MCF 10A (cell line): ENCODE data around the gene CTBP2. TPM values are rescaled to one million over a fixed set of nuclear protein-coding genes. Genes with fewer than 3 reads are reported as not detected.
A peak's percentile ranks its signal among the peaks of the same experiment; 100 is the strongest.

ENCODE experiments used
- BruUV-seq: library from RNA; stranded (reverse); fragments of 400-500 nt; replicated peaks from 2 replicates; lab custom pipeline; 2021; lab: Mats Ljungman, UMichigan
- CTCF ChIA-PET: fragments of 300-600 bp; sonication (Branson Sonifier 250); formaldehyde crosslinking; extraction: SDS; loops from one replicate; lab custom pipeline; 2021; ENCODE audit warnings: antibody characterized with exemption, inconsistent platforms; lab: Yijun Ruan, JAX
- POLR2A ChIA-PET: fragments of 300-600, 350-650 bp; sonication (Branson Sonifier 250); formaldehyde crosslinking; extraction: SDS; loops from one replicate; lab custom pipeline; 2020; ENCODE audit warnings: antibody characterized with exemption, inconsistent platforms; lab: Yijun Ruan, JAX
- DNase-seq: peaks from one replicate; pipeline ENCODE4 v3.0.0-alpha.2; 2018; ENCODE audit not compliant: unreplicated experiment
- H3K27ac Mint-ChIP-seq: one replicate; pipeline ENCODE4 v1.8.0; 2022; ENCODE audit warnings: mild to moderate bottlenecking, low read depth, mixed read lengths; ENCODE audit not compliant: unreplicated experiment
- H3K27me3 Mint-ChIP-seq: one replicate; pipeline ENCODE4 v1.8.0; 2022; ENCODE audit warnings: mixed read lengths; ENCODE audit not compliant: insufficient read depth, unreplicated experiment
- H3K36me3 Mint-ChIP-seq: one replicate; pipeline ENCODE4 v1.8.0; 2022; ENCODE audit warnings: mild to moderate bottlenecking, moderate library complexity, mixed read lengths; ENCODE audit not compliant: insufficient read depth, unreplicated experiment
- H3K4me1 Mint-ChIP-seq: one replicate; pipeline ENCODE4 v1.8.0; 2022; ENCODE audit warnings: mixed read lengths; ENCODE audit not compliant: insufficient read depth, unreplicated experiment
- H3K4me3 Mint-ChIP-seq: one replicate; pipeline ENCODE4 v1.8.0; 2022; ENCODE audit warnings: mild to moderate bottlenecking, moderate library complexity, mixed read lengths; ENCODE audit not compliant: unreplicated experiment
- H3K9me3 Mint-ChIP-seq: one replicate; pipeline ENCODE4 v1.8.0; 2022; ENCODE audit warnings: mixed read lengths; ENCODE audit not compliant: unreplicated experiment
- intact Hi-C: fragments of 100-400 bp; cut with micrococcal nuclease; formaldehyde crosslinking; loops from 2 replicates; pipeline ENCODE4 v1.14.1; 2022
- total RNA-seq: library from RNA; stranded (reverse); gene quantifications from 2 replicates; pipeline ENCODE4 v1.2.3, GENCODE V29; 2022
- TF ChIP-seq, protein P1 (sequence below): fragments of 200-600 bp; IDR thresholded peaks from one replicate; pipeline ENCODE4 v1.8.0; 2022; ENCODE audit warnings: antibody characterized with exemption, mild to moderate bottlenecking; ENCODE audit not compliant: unreplicated experiment

CTBP2 gene
- total RNA-seq, 1 experiment from 2014 or later = 152 TPM

DNA sequence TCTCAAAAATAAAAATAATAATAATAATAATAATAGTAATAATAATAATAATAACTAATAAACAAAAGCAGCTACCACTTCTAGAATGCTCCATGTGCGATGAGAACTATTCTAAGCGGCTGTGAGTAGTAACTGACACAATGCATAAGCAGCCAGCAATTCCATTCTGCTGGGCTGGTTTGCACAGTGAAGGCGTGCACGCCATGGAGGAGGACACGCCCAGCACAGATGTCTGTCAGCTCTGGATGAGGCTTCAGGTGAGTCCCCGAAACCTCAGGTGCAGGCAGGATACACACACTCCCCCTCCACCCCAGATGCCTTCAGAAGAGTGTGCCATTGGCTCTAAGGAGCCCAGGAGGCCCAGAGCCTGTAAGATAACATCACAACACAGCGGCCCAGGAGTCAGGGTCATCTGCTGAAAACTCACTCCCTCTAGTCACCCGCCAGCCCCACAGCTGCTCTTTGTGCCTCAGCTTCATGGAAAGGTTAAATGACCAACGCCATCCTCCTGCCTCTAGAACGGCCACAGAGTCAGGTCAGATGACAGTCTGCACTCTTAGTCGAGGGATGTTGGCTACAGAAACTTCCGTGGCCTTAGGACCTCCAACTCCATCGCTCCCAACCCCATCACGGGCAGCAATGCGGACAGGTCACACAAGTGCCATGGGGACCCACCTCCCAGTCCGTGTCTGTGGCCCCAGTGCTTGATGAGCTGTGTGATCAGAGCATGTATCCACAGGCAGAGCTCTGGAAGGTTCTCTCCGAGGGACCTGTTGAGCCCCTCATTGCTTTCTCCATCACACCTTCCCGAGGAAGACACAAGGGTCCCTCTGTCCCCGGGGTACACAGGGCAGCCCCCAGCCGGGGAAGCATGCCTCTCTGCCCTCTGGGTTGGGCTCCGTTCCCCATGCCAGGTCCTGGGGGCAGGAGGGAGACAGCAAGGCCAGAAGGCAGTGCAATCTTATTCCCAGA is 103.9 kb downstream of the CTBP2 start:
- H3K9me3 Mint-ChIP-seq = no peaks in the 10 kb centered on the region
- peaks cover 18% of the 10 kb centered on the region for H3K4me1 Mint-ChIP-seq
- H3K36me3 Mint-ChIP-seq = peaks cover 41% of the 10 kb centered on the region
- TF ChIP-seq, protein P1, sequence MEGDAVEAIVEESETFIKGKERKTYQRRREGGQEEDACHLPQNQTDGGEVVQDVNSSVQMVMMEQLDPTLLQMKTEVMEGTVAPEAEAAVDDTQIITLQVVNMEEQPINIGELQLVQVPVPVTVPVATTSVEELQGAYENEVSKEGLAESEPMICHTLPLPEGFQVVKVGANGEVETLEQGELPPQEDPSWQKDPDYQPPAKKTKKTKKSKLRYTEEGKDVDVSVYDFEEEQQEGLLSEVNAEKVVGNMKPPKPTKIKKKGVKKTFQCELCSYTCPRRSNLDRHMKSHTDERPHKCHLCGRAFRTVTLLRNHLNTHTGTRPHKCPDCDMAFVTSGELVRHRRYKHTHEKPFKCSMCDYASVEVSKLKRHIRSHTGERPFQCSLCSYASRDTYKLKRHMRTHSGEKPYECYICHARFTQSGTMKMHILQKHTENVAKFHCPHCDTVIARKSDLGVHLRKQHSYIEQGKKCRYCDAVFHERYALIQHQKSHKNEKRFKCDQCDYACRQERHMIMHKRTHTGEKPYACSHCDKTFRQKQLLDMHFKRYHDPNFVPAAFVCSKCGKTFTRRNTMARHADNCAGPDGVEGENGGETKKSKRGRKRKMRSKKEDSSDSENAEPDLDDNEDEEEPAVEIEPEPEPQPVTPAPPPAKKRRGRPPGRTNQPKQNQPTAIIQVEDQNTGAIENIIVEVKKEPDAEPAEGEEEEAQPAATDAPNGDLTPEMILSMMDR = no peak
- POLR2A ChIA-PET = interaction anchor here (0.6 to 1.3 kb wide), 3 partner anchors 8 to 67 kb away, joined by 3 to 5 read pairs (median 3); no protein-coding TSS in a partner anchor
- intact Hi-C loops = no loop called here
- peak overlapping the region; percentile 49 for H3K27ac Mint-ChIP-seq
- H3K4me3 Mint-ChIP-seq = no peak overlapping the region
- DNase-seq = no peak
- no TSS peak for BruUV-seq
- CTCF ChIA-PET = interaction anchor here (0.6 to 3.5 kb wide), 4 partner anchors 9 to 577 kb away, joined by 3 to 17 read pairs (median 3); no protein-coding TSS in a partner anchor
- H3K27me3 Mint-ChIP-seq = no peaks in the 10 kb centered on the region

DNA sequence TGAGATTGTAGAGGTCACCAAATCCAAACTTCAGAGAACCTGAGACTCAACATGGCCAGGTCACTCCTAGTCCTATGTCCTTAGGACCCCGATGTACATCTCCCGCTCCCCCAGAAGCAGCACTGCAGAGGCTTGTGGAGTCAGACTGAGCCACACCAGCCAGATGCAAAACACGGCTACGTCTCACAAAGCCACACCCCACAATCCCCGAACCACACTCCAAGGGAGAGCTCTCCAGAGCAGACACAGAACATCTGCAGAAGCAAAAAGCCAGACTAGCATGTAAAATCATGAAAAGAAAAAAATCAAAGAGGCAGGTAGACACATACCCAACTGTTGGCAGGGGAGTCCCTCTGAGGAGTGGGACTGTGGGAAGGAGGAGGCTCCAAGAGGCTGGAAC is 104.9 kb downstream of the CTBP2 start:
- BruUV-seq = no TSS peak
- intact Hi-C loops = no loop called here
- H3K9me3 Mint-ChIP-seq = no peaks in the 10 kb centered on the region
- H3K27ac Mint-ChIP-seq = peak overlapping the region; percentile 57
- H3K27me3 Mint-ChIP-seq = no peaks in the 10 kb centered on the region
- peaks cover 8% of the 10 kb centered on the region for H3K4me1 Mint-ChIP-seq
- H3K4me3 Mint-ChIP-seq = no peak overlapping the region
- CTCF ChIA-PET = interaction anchor here (0.6 to 3.5 kb wide), 3 partner anchors 8 to 918 kb away, joined by 3 to 17 read pairs (median 5); no protein-coding TSS in a partner anchor
- TF ChIP-seq, protein P1 = no peak
- H3K36me3 Mint-ChIP-seq = peaks cover 37% of the 10 kb centered on the region
- POLR2A ChIA-PET = interaction anchor here (0.6 to 1.3 kb wide), 4 partner anchors 9 to 68 kb away, joined by 3 to 5 read pairs (median 3); no protein-coding TSS in a partner anchor
- DNase-seq = no peak

DNA sequence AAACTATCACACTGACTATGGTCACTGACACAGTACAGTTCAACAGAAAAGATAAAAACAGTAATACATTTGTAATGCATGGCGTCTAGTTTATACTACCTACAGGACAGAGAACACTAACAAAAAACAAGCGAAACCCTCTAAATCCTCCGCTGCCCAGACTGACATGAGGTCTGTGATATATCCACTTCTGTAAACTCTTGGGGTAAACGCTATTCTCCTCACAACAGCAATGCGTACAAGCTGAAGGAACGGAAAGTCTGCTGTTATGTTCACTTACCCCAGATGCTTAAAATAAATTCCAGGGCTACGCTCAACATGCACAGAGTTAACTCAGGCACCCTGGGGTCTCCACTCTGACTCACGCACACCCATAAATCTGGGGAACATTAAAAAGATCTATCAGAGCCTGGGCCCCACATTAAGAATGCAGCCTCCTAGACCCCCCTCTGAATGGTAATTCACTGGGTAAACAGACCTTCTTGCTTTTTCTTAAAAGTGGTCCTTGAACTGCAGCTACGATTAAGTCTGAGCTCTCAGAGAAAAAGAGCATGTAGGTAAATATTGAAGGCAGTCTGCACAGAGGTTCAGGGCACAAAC is 105.6 kb downstream of the CTBP2 start:
- TF ChIP-seq, protein P1 = no peak
- peak overlapping the region; percentile 57 for H3K27ac Mint-ChIP-seq
- H3K27me3 Mint-ChIP-seq = no peaks in the 10 kb centered on the region
- no peaks in the 10 kb centered on the region for H3K9me3 Mint-ChIP-seq
- H3K4me3 Mint-ChIP-seq = no peak overlapping the region
- intact Hi-C loops = no loop called here
- peaks cover 2% of the 10 kb centered on the region for H3K4me1 Mint-ChIP-seq
- BruUV-seq = no TSS peak
- peaks cover 36% of the 10 kb centered on the region for H3K36me3 Mint-ChIP-seq
- ChIA-PET CTCF (interaction anchor here (0.6 kb wide), 1 partner anchor 917 kb away, joined by 5 read pairs; no protein-coding TSS in a partner anchor), POLR2A (interaction anchor here (0.7 to 0.8 kb wide), 2 partner anchors 10 to 66 kb away, joined by 3 read pairs; no protein-coding TSS in a partner anchor)
- no peak for DNase-seq
